Neural progenitor cell (in vitro differentiated cells): ENCODE data around the gene PSMB5.

Experiments used
- CTCF ChIP-seq: fragments of 200-600 bp; sonication (generic); IDR thresholded peaks from 2 replicates; pipeline ENCODE4 v1.5.1; 2017; ENCODE audit warnings: antibody characterized with exemption, mild to moderate bottlenecking
- EZH2 ChIP-seq: fragments of 200-600 bp; sonication (generic); IDR thresholded peaks from 2 replicates; pipeline ENCODE4 v1.6.1; 2017; ENCODE audit warnings: antibody characterized with exemption, mild to moderate bottlenecking, moderate library complexity
- EZH2phosphoT487 ChIP-seq: fragments of 200-600 bp; sonication (generic); IDR thresholded peaks from 2 replicates; pipeline ENCODE4 v1.6.1; 2017; ENCODE audit warnings: antibody characterized with exemption

GRCh38 chr14:23076785-23077408 lies 42.2 kb upstream of the PSMB5 start:
- peak; percentile 70 for TF ChIP-seq CTCF
- TF ChIP-seq EZH2 = no peak
- no peak for TF ChIP-seq EZH2phosphoT487
